Epithelial cell of proximal tubule (primary cell): ENCODE results near the gene RXYLT1. TPM values are rescaled to one million over a fixed set of nuclear protein-coding genes. Genes with fewer than 3 reads are reported as not detected.

Source experiments
- DNase-seq: peaks from one replicate; pipeline ENCODE4 v3.0.0-alpha.2; 2011; ENCODE audit warnings: low read depth
- H3K4me3 ChIP-seq: 2 replicates; pipeline ENCODE4 v1.5.1; 2011; ENCODE audit warnings: low read depth, mild to moderate bottlenecking, low read length
- total RNA-seq: library from RNA; depleted of rRNA; stranded (reverse); fragments of >200 nt; gene quantifications from 2 replicates; pipeline ENCODE4 v1.2.3, GENCODE V29; 2015
- TF ChIP-seq, protein P1 (sequence below): conservative IDR thresholded peaks from 2 replicates; pipeline ENCODE4 v1.5.1; 2012; ENCODE audit warnings: low read depth, mild to moderate bottlenecking, low read length

Gene RXYLT1
- total RNA-seq, 1 donor from 2014 or later, result 12.3 TPM

DNA sequence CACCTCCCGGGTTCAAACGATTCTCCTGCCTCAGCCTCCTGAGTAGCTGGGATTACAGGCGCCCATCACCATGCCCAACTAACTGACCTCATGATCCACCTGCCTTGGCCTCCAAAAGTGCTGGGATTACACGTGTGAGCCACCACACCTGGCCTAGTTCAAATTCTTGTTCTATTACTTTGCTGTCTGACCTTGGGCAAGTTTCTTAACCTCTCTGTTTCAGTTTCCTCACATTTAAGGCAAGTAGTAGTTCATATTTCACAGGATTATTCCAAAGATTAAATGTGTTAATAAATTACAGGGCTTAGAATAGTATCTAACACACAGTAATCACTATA lies 10.9 kb downstream of the RXYLT1 start:
- TF ChIP-seq, protein P1, sequence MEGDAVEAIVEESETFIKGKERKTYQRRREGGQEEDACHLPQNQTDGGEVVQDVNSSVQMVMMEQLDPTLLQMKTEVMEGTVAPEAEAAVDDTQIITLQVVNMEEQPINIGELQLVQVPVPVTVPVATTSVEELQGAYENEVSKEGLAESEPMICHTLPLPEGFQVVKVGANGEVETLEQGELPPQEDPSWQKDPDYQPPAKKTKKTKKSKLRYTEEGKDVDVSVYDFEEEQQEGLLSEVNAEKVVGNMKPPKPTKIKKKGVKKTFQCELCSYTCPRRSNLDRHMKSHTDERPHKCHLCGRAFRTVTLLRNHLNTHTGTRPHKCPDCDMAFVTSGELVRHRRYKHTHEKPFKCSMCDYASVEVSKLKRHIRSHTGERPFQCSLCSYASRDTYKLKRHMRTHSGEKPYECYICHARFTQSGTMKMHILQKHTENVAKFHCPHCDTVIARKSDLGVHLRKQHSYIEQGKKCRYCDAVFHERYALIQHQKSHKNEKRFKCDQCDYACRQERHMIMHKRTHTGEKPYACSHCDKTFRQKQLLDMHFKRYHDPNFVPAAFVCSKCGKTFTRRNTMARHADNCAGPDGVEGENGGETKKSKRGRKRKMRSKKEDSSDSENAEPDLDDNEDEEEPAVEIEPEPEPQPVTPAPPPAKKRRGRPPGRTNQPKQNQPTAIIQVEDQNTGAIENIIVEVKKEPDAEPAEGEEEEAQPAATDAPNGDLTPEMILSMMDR, result no peak
- DNase-seq, result no peak
- H3K4me3 ChIP-seq, result no peak overlapping the region

DNA sequence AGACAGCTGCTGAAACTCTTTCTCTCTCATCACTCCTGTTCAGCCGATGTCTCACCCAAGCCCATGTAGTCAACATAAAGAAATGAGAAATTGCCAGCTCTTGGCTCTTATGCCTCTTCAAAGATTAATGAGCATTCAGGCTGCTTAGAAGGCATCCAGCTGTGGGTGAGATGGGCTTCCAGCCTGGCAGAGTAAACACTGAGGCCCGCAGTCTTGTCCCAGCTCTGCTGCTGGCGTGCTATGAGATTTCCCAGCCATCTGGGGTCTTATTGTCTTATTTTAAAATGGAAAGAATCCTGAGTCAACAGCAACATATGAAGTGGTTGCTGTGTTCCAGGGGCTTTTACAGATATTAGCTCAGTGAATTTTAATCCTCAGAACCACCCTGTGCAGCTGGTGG lies 12.6 kb downstream of the RXYLT1 start:
- TF ChIP-seq, protein P1, result no peak
- DNase-seq, result no peak
- H3K4me3 ChIP-seq, result no peak overlapping the region

DNA sequence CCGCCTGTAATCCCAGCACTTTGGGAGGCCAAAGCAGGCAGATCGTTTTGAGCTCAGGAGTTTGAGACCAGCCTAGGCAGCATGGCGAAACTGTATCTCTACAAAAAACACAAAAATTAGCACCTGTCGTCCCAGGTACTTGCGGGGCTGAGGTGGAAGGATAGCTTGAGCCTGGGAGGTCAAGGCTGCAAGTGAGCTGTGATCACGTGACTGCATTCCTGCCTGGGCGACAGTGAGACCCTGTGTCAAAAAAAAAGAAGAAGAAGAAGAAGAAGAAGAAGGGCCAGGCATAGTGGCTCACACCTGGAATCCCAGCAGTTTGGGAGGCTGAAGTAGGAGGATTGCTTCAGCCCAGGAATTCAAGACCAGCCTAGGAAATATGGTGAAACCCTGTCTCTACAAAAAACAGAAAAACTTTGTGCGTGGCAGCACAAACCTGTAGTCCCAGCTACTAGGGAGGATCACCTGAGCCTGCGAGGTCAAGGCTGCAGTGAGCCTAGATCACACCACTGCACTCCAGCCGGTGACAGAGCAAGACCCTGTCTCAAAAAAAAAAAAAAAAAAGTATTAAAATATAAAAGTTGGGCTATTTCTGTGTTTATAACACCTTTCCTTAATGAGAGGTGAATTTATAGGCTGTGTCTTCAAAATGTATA lies 15.5 kb downstream of the RXYLT1 start:
- TF ChIP-seq, protein P1, result no peak
- H3K4me3 ChIP-seq, result no peak overlapping the region
- DNase-seq, result no peak

DNA sequence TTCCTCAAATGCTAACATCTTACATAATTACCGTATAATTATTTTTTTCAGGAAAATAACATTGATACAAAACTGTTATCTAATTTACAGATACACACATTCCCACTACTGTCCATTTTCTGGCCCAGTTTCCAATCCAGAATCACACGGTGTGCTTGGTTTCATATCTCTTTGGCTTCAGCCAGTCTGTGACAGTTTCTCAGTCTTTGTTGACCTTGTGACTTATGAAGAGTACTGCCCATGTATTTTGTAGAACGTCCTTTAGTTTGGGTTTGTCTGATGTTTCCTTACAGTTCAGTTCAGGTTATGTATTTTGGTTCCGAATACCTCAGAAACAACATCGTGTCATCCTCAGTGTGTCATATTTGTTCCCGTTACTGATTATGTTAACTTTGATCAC lies 16.2 kb downstream of the RXYLT1 start:
- TF ChIP-seq, protein P1, result no peak
- no peak for DNase-seq
- H3K4me3 ChIP-seq, result no peak overlapping the region

DNA sequence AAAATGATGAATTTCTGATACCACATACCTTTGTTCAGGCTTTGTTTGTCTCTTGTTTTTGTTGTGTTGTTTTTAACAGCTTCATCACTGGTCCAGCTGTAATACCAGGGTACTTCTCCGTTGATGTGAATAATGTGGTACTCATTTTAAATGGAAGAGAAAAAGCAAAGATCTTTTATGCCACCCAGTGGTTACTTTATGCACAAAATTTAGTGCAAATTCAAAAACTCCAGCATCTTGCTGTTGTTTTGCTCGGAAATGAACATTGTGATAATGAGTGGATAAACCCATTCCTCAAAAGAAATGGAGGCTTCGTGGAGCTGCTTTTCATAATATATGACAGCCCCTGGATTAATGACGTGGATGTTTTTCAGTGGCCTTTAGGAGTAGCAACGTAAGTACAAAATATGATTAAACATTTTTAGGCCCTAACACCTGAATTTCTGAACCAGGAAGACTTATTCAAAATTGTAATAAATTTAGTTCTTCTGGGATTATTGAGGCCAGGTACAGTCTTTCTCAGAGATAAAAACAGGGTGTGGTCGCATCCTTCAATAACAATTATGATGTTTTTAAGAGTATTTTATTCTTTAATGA lies 22.4 kb downstream of the RXYLT1 start:
- no peak for DNase-seq
- TF ChIP-seq, protein P1, result peak; percentile 63
- H3K4me3 ChIP-seq, result no peak overlapping the region

DNA sequence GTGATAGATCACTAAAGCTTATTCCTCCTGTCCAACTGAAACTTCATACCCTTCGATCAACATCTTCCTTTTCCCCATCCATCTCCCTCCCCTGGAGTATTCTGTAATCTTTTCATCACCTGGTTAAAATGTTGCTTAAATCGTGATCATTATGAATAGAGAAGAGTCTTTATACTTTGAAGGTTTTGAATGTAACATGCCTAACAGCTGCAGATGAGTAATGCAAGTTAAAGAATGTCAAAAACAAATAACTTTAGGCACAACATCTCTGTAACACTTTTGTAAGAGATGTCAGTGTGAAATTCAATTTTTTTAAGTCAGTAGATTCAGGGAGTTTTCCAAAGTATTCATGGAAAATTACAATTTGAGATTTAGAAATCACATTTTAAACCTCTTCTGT lies 25.0 kb downstream of the RXYLT1 start:
- H3K4me3 ChIP-seq, result no peak overlapping the region
- TF ChIP-seq, protein P1, result no peak
- no peak for DNase-seq
